H1 (cell line): ENCODE measurements around the gene TRPV6. TPM values are rescaled to one million over a fixed set of nuclear protein-coding genes. Genes with fewer than 3 reads are reported as not detected.

ENCODE experiments used
- CTCF ChIA-PET: fragments of 300-600 bp; sonication (Branson Sonifier 250); formaldehyde crosslinking; loops from one replicate; lab custom pipeline; 2021; ENCODE audit not compliant: partially characterized antibody; lab: Charles Lee
- POLR2A ChIA-PET: fragments of 300-600 bp; sonication (Branson Sonifier 250); formaldehyde crosslinking; loops from one replicate; lab custom pipeline; 2021; ENCODE audit warnings: inconsistent platforms; ENCODE audit not compliant: partially characterized antibody; lab: Charles Lee
- DNase-seq, 2 experiments: peaks; one replicate each; pipeline versions ENCODE4 v3.0.0 to v3.0.0-alpha.2; 2010 to 2022; ENCODE audit warnings: low spot score in 2 of 2, low read depth in 1 of 2, mixed read lengths in 1 of 2
- FAIRE-seq: peaks from 2 replicates; lab custom pipeline; 2011; peaks lifted over from hg19 to GRCh38; lab: Jason Lieb, UNC
- H2AFZ ChIP-seq: 2 replicates; pipeline ENCODE4 v1.8.1; 2012; ENCODE audit warnings: low read length, inconsistent platforms
- H2AK5ac ChIP-seq: 2 replicates; pipeline ENCODE4 v1.6.1; 2013; ENCODE audit warnings: low read depth, low read length
- H2BK120ac ChIP-seq: replicated peaks from 2 replicates; pipeline ENCODE3; 2013; ENCODE audit warnings: low read depth, low read length, inconsistent platforms
- H2BK12ac ChIP-seq: 2 replicates; pipeline ENCODE4 v1.6.1; 2013; ENCODE audit warnings: low read depth, low read length
- H2BK15ac ChIP-seq: 2 replicates; pipeline ENCODE4 v1.6.1; 2013; ENCODE audit warnings: low read length
- H2BK20ac ChIP-seq: 2 replicates; pipeline ENCODE4 v1.6.1; 2013; ENCODE audit warnings: low read length
- H2BK5ac ChIP-seq: 2 replicates; pipeline ENCODE4 v1.6.1; 2013; ENCODE audit warnings: low read depth, low read length
- H3K14ac ChIP-seq: 2 replicates; pipeline ENCODE4 v1.6.1; 2013; ENCODE audit warnings: inconsistent platforms; ENCODE audit not compliant: insufficient read length
- H3K18ac ChIP-seq: 2 replicates; pipeline ENCODE4 v1.6.1; 2013; ENCODE audit warnings: low read length; ENCODE audit errors: extremely low read depth
- H3K23ac ChIP-seq: 2 replicates; pipeline ENCODE4 v1.6.1; 2013; ENCODE audit warnings: inconsistent platforms; ENCODE audit not compliant: insufficient read length
- H3K23me2 ChIP-seq: 2 replicates; pipeline ENCODE4 v1.6.1; 2013; ENCODE audit warnings: low read depth, low read length
- H3K27ac ChIP-seq: 2 replicates; pipeline ENCODE4 v1.6.1; 2011; ENCODE audit warnings: low read depth, low read length, inconsistent platforms
- H3K27me3 ChIP-seq, 4 experiments: replicated peaks in 1 of 4; 1 replicate in 1 of 4; 2 replicates in 3 of 4; pipeline versions ENCODE4 v1.6.1 to v1.8.1; 2011 to 2013; ENCODE audit warnings: low read length in 3 of 4, mild to moderate bottlenecking in 3 of 4, inconsistent platforms in 2 of 4, mixed read lengths in 2 of 4, moderate library complexity in 1 of 4; ENCODE audit not compliant: control insufficient read depth in 3 of 4, insufficient read depth in 3 of 4; ENCODE audit errors: extremely low read depth in 1 of 4
- H3K36me3 ChIP-seq, 4 experiments: 2 replicates each; pipeline versions ENCODE4 v1.6.1 to v1.8.1; 2011 to 2013; ENCODE audit warnings: mild to moderate bottlenecking in 4 of 4, low read length in 3 of 4, moderate library complexity in 2 of 4, control low read depth in 1 of 4, inconsistent platforms in 1 of 4; ENCODE audit not compliant: insufficient read depth in 4 of 4, control insufficient read depth in 2 of 4
- H3K4ac ChIP-seq: replicated peaks from 2 replicates; pipeline ENCODE3; 2013; ENCODE audit warnings: low read length, low read depth, mixed read lengths, inconsistent platforms; ENCODE audit not compliant: insufficient read length
- H3K4me1 ChIP-seq, 4 experiments: replicated peaks in 1 of 4; 1 replicate in 1 of 4; 2 replicates in 3 of 4; pipeline versions ENCODE4 v1.6.1 to v1.8.1; 2011 to 2013; ENCODE audit warnings: low read length in 3 of 4, inconsistent platforms in 2 of 4, mixed read lengths in 1 of 4; ENCODE audit not compliant: insufficient read depth in 4 of 4, control insufficient read depth in 3 of 4
- H3K4me2 ChIP-seq, 2 experiments: 2 replicates each; pipeline versions ENCODE4 v1.6.1 to v1.8.1; 2011 to 2013; ENCODE audit warnings: low read depth in 2 of 2, low read length in 2 of 2, control low read depth in 1 of 2, inconsistent platforms in 1 of 2, mild to moderate bottlenecking in 1 of 2; ENCODE audit not compliant: insufficient read depth in 1 of 2
- H3K4me3 ChIP-seq, 4 experiments: fragments of 200-600, 300-600 bp in 1 of 4; sonication (generic), shearing (Covaris generic), sonication (Bioruptor Twin) in 1 of 4; 2 replicates each; pipeline versions ENCODE4 v1.5.1 to v1.8.1; 2011 to 2016; ENCODE audit warnings: low read length in 4 of 4, low read depth in 3 of 4, control low read depth in 2 of 4, inconsistent platforms in 2 of 4, mild to moderate bottlenecking in 2 of 4, mixed read lengths in 1 of 4, moderate library complexity in 1 of 4; ENCODE audit not compliant: insufficient read depth in 2 of 4; ENCODE audit errors: extremely low read depth in 1 of 4
- H3K56ac ChIP-seq: replicated peaks from 2 replicates; pipeline ENCODE3; 2013; ENCODE audit warnings: low read depth, mild to moderate bottlenecking, mixed read lengths, low read length, inconsistent platforms; ENCODE audit not compliant: insufficient read length
- H3K79me1 ChIP-seq: 2 replicates; pipeline ENCODE4 v1.6.1; 2013; ENCODE audit warnings: low read depth, low read length, control low read depth
- H3K79me2 ChIP-seq, 2 experiments: 2 replicates each; pipeline versions ENCODE4 v1.6.1 to v1.8.1; 2012 to 2013; ENCODE audit warnings: low read length in 2 of 2, mild to moderate bottlenecking in 2 of 2, inconsistent platforms in 1 of 2; ENCODE audit not compliant: insufficient read depth in 2 of 2, control insufficient read depth in 1 of 2
- H3K9ac ChIP-seq, 4 experiments: replicated peaks in 1 of 4; 1 replicate in 1 of 4; 2 replicates in 3 of 4; pipeline versions ENCODE4 v1.6.1 to v1.8.1; 2011 to 2013; ENCODE audit warnings: low read depth in 3 of 4, low read length in 3 of 4, control low read depth in 2 of 4, mild to moderate bottlenecking in 2 of 4, moderate library complexity in 2 of 4, inconsistent platforms in 1 of 4; ENCODE audit errors: extremely low read depth in 1 of 4
- H3K9me3 ChIP-seq, 2 experiments: 2 replicates each; pipeline versions ENCODE4 v1.6.1 to v1.8.1; 2012 to 2013; ENCODE audit warnings: mild to moderate bottlenecking in 2 of 2, moderate library complexity in 2 of 2, control low read depth in 1 of 2, inconsistent platforms in 1 of 2, low read depth in 1 of 2, low read length in 1 of 2, mixed read lengths in 1 of 2; ENCODE audit not compliant: insufficient read depth in 2 of 2
- H4K20me1 ChIP-seq, 2 experiments: replicated peaks in 1 of 2; 2 replicates each; pipeline versions ENCODE3 to v1.8.1; 2011 to 2013; ENCODE audit warnings: inconsistent platforms in 2 of 2, low read length in 2 of 2, mild to moderate bottlenecking in 1 of 2; ENCODE audit not compliant: insufficient read depth in 2 of 2, control insufficient read depth in 1 of 2
- H4K5ac ChIP-seq: 2 replicates; pipeline ENCODE4 v1.6.1; 2013; ENCODE audit warnings: low read length, low read depth, mixed read lengths, inconsistent platforms; ENCODE audit not compliant: insufficient read length
- H4K8ac ChIP-seq: 2 replicates; pipeline ENCODE4 v1.8.0; 2013; ENCODE audit warnings: mild to moderate bottlenecking, moderate library complexity, low read length, inconsistent platforms; ENCODE audit not compliant: insufficient read depth; ENCODE audit errors: extremely low read depth
- H4K91ac ChIP-seq: replicated peaks from 2 replicates; pipeline ENCODE3; 2013; ENCODE audit warnings: low read length, mixed read lengths, inconsistent platforms; ENCODE audit not compliant: insufficient read length
- BACH1 ChIP-seq: IDR thresholded peaks from 2 replicates; pipeline ENCODE4 v1.6.1; 2012; ENCODE audit warnings: low read length, improper control_type of control experiment
- BRCA1 ChIP-seq: IDR thresholded peaks from 2 replicates; pipeline ENCODE4 v1.6.1; 2012; ENCODE audit warnings: low read depth, low read length, improper control_type of control experiment
- CEBPB ChIP-seq: IDR thresholded peaks from 2 replicates; pipeline ENCODE4 v1.6.1; 2012; ENCODE audit warnings: low read depth, low read length
- GABPA ChIP-seq: IDR thresholded peaks from 2 replicates; pipeline ENCODE4 v1.6.1; 2011; ENCODE audit warnings: mild to moderate bottlenecking, low read length, moderate library complexity, borderline replicate concordance; ENCODE audit not compliant: insufficient read depth
- MAFK ChIP-seq: IDR thresholded peaks from 2 replicates; pipeline ENCODE4 v1.6.1; 2012; ENCODE audit warnings: low read depth, mild to moderate bottlenecking, improper control_type of control experiment, low read length
- NANOG ChIP-seq: IDR thresholded peaks from 2 replicates; pipeline ENCODE4 v1.6.1; 2011; ENCODE audit warnings: low read length, low read depth, mild to moderate bottlenecking, inconsistent platforms; ENCODE audit not compliant: insufficient read depth, poor library complexity, severe bottlenecking
- NRF1 ChIP-seq: IDR thresholded peaks from 2 replicates; pipeline ENCODE4 v1.6.1; 2011; ENCODE audit warnings: mild to moderate bottlenecking, low read depth, low read length, improper control_type of control experiment
- SP1 ChIP-seq: IDR thresholded peaks from 2 replicates; pipeline ENCODE4 v1.6.1; 2011; ENCODE audit warnings: low read depth, low read length
- USF2 ChIP-seq: IDR thresholded peaks from 2 replicates; pipeline ENCODE4 v1.6.1; 2011; ENCODE audit warnings: low read length, improper control_type of control experiment
- YY1 ChIP-seq: IDR thresholded peaks from 2 replicates; pipeline ENCODE4 v1.6.1; 2011; ENCODE audit warnings: low read depth, mild to moderate bottlenecking, low read length
- WGBS, 2 experiments: shearing (Covaris generic) in 1 of 2; methylation state at CpG; one replicate each; pipeline versions ENCODE4 v1.1.6 to v1.1.7; 2013 to 2015; ENCODE audit warnings: low lambda C conversion rate in 2 of 2, mixed read lengths in 2 of 2, inconsistent platforms in 1 of 2, low coverage in 1 of 2, missing lambda C conversion rate in 1 of 2; ENCODE audit not compliant: insufficient replicate concordance in 2 of 2, insufficient coverage in 1 of 2, insufficient read length in 1 of 2; ENCODE audit errors: extremely low coverage in 1 of 2, missing lambda C conversion rate in 1 of 2; 5-methylcytosine and 5-hydroxymethylcytosine counted together
- polyA plus RNA-seq, 7 experiments: library from polyadenylated mRNA; depleted of rRNA in 3 of 7; stranded (reverse) in 5 of 7; unstranded in 2 of 7; fragments of >200 nt in 5 of 7; fragments of 200-250 nt in 2 of 7; gene quantifications; 1 replicate in 5 of 7; 2 replicates in 1 of 7; 4 replicates in 1 of 7; pipeline versions ENCODE4 v1.2.1 to v1.2.3, GENCODE V29; 2011 to 2013; ENCODE audit warnings: missing spikeins in 2 of 7, mixed read lengths in 2 of 7
- total RNA-seq: library from RNA; stranded (reverse); fragmentation: NEBNext Ultra II Directional; extraction: Animal tissue kit (Norgen Biotek cat#: 25700); gene quantifications from 2 replicates; pipeline ENCODE4 v1.2.1, GENCODE V29; 2021
- TF ChIP-seq, protein P1 (sequence below), 3 experiments: IDR thresholded peaks; 1 replicate in 2 of 3; 2 replicates in 1 of 3; pipeline versions ENCODE4 v1.5.1 to v1.6.1; 2011; ENCODE audit warnings: low read length in 3 of 3, mild to moderate bottlenecking in 3 of 3, inconsistent platforms in 2 of 3, low read depth in 1 of 3, moderate library complexity in 1 of 3; ENCODE audit not compliant: insufficient read depth in 1 of 3; ENCODE audit errors: control extremely low read depth in 1 of 3

The TRPV6 gene
- total and polyA plus RNA-seq, 2 of the 8 experiments (the other 6 are each of a cell fraction or from before 2014, with no cell fraction given), result 0.52 to 1.1 TPM

GRCh38 chr7:142892951-142893350, 7.4 kb upstream of the TRPV6 start:
- Histone ChIP-seq H3K27me3 (no peaks in the 10 kb centered on the region), H3K14ac (no peak overlapping the region), H3K79me2 (no peaks in the 10 kb centered on the region), H3K23me2 (peaks cover 6% of the 10 kb centered on the region; the same call in 1 of the 2 replicates), H4K20me1 (peaks cover 0 to 7% of the 10 kb centered on the region in 2 experiments), H3K18ac (no peak overlapping the region), H3K9me3 (no peaks in the 10 kb centered on the region), H4K8ac (no peak overlapping the region), H2AK5ac (no peak overlapping the region), H2BK5ac (no peak overlapping the region), H2BK120ac (no peak overlapping the region), H3K4me3 (no peak overlapping the region), H4K5ac (no peak overlapping the region), H3K4ac (no peak overlapping the region), H3K4me2 (no peak overlapping the region), H2BK20ac (no peak overlapping the region), H3K27ac (no peak overlapping the region), H3K23ac (no peak overlapping the region), H3K4me1 (peaks cover 0 to 2% (median 0%) of the 10 kb centered on the region in 4 experiments; a peak in 1 of 7 replicates), H2AFZ (no peak overlapping the region), H2BK15ac (no peak overlapping the region), H2BK12ac (no peak overlapping the region), H3K9ac (no peak overlapping the region), H3K56ac (no peak overlapping the region), H3K79me1 (no peaks in the 10 kb centered on the region), H3K36me3 (no peaks in the 10 kb centered on the region), H4K91ac (no peak overlapping the region)
- 85% methylated on average over 5 of the region's 5 CpGs; no CpG with 5 or more reads in 1 of the 2 experiments for WGBS, 2 experiments
- FAIRE-seq (no peak), DNase-seq (no peak)
- POLR2A ChIA-PET, result no interaction called here
- CTCF ChIA-PET, result interaction anchor here (0.6 to 8.2 kb wide), 7 partner anchors 12 to 110 kb away, joined by 3 to 69 read pairs (median 4); no protein-coding TSS in a partner anchor
- TF ChIP-seq NANOG (no peak), MAFK (no peak), BACH1 (no peak), SP1 (no peak), CEBPB (no peak), USF2 (no peak), YY1 (no peak), BRCA1 (no peak), GABPA (no peak), NRF1 (no peak)
- TF ChIP-seq, protein P1, sequence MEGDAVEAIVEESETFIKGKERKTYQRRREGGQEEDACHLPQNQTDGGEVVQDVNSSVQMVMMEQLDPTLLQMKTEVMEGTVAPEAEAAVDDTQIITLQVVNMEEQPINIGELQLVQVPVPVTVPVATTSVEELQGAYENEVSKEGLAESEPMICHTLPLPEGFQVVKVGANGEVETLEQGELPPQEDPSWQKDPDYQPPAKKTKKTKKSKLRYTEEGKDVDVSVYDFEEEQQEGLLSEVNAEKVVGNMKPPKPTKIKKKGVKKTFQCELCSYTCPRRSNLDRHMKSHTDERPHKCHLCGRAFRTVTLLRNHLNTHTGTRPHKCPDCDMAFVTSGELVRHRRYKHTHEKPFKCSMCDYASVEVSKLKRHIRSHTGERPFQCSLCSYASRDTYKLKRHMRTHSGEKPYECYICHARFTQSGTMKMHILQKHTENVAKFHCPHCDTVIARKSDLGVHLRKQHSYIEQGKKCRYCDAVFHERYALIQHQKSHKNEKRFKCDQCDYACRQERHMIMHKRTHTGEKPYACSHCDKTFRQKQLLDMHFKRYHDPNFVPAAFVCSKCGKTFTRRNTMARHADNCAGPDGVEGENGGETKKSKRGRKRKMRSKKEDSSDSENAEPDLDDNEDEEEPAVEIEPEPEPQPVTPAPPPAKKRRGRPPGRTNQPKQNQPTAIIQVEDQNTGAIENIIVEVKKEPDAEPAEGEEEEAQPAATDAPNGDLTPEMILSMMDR (IDR thresholded peaks at IDR 0.05; ENCODE audit: control extremely low read depth in 1 of 3, insufficient read depth in 1 of 3, low read depth in 1 of 3, low read length in 3 of 3), result no peak
